ENCODE results near the gene ERC2.
A peak's percentile ranks its signal among the peaks of the same experiment; 100 is the strongest.
"Not testable (repeated sequence)": the region's sequence is repeated elsewhere in the genome, so short reads cannot be mapped to it uniquely, and the experiment has no call there.

ERC2 gene

GRCh38 chr3:56304069-56304468 is 164.2 kb downstream of the ERC2 start:
- no peak for FAIRE-seq

DNA sequence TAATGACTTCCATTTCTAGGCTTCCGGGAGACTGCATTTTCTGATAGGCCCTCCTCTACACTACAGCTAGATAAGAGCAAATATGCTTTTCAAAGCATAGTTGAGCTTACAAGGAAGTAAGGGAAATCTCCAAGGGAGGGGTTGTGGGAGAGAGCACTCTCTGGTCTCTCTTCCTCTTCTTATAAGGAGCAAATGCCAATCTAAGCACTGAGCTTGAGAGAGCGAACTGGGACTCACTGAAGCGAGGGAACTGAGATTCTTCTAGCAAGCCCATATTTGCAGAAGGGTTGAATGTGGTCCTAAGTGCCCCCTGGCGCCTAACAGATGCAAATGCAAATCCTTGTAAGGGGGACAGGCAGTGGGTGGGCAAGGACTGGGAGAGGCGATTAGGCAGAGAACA is 164.8 kb downstream of the ERC2 start:
- FAIRE-seq = no peak

GRCh38 chr3:56302417-56302816 is 165.8 kb downstream of the ERC2 start:
- FAIRE-seq = no peak

GRCh38 chr3:56297281-56297840 is 170.9 kb downstream of the ERC2 start:
- no peak for FAIRE-seq

DNA sequence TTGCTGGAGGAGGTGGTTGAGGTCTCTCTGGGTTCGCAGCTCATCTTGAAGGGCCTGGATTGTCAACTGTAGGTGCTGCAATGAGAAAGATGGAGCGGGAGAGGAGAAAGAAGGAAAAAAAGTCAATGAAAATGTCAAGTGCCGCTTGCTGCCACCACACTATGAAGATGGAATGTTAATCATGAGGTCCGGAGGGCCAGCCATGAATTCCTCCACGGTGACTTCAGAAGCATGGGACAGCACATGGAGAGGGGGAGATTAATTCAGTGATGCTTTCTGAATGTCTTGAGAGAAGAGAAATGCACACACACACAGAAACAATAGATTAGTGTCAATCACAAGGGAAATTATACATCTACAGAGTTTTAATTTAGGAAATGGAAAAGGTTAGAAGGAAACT is 171.9 kb downstream of the ERC2 start:
- no peak for FAIRE-seq

- no peak for FAIRE-seq
These were observed 173.1 kb downstream of the ERC2 start for GRCh38 chr3:56295161-56295560.

- no peak for FAIRE-seq
These were observed 174.0 kb downstream of the ERC2 start for GRCh38 chr3:56294286-56294685.

GRCh38 chr3:56291953-56292352 is 176.3 kb downstream of the ERC2 start:
- FAIRE-seq = no peak

GRCh38 chr3:56291244-56291680 is 177.0 kb downstream of the ERC2 start:
- FAIRE-seq = no peak

DNA sequence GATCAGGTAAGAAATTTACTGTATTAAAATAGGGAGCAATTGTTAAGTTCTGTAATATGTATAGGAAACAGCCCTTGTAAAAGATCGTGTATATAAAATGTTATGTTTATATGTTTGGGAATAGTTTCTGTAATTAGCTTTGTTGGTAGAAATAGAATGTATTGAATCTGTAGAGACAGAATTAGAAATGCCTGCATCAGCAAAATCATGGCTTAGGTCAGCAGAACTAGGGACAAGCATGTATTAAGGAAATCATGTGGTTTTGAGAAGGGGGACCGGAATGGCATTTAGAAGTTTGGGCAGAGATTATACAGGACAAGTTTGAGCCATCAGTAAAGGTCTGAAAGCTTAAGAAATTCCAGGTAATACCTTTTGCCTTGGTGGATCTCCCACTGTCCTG is 177.9 kb downstream of the ERC2 start:
- FAIRE-seq = no peak

DNA sequence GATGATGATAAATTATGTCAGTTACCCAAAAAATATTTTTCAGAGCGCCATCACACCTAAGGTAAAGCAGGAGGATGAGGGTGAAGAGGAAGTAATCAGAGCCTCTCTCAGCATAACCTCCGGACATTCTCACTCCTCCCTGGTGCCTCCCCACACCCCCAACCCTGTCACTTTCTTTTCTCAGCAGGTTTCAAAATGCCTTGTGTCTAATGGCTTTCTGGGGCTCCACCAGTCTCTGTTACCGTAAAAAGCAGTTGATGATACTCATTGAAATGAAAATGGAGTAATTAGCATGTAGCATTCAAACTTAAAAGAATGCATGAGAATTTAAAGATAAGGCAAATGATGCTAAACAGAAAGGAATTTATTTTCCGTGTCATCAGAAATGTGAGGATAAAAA is 180.0 kb downstream of the ERC2 start:
- FAIRE-seq = no peak

GRCh38 chr3:56282341-56282740 is 185.9 kb downstream of the ERC2 start:
- FAIRE-seq = no peak

GRCh38 chr3:56277236-56277635 is 191.0 kb downstream of the ERC2 start:
- no peak for FAIRE-seq

GRCh38 chr3:56275120-56275519 is 193.1 kb downstream of the ERC2 start:
- FAIRE-seq = no peak

GRCh38 chr3:56269755-56270535 is 198.3 kb downstream of the ERC2 start:
- no peak for FAIRE-seq

GRCh38 chr3:56268616-56269383 is 199.5 kb downstream of the ERC2 start:
- FAIRE-seq = no peak

- not testable (repeated sequence) for FAIRE-seq
These were observed 206.4 kb downstream of the ERC2 start for GRCh38 chr3:56261852-56262251.

DNA sequence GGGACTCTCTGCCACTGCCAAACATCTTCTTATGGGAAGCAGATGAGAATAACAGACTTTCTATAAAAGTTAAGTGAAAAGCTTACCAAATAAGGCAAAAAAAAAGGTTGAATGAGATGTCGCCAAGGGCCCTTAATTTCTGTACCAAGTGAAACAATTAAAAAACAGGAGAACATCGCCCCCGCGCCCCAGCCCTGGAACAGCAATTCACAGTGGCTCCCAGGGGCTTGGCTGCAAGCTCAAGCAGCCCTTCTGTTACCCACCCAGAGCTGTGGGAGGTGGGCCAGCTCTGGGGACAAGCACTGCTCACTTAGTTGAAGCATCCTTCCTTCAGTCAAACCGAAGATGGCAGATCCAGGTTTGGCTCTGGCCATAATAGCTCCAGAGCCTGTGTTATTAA is 208.0 kb downstream of the ERC2 start:
- FAIRE-seq = no peak

- FAIRE-seq = no peak
These were observed 210.4 kb downstream of the ERC2 start for GRCh38 chr3:56257826-56258225.

DNA sequence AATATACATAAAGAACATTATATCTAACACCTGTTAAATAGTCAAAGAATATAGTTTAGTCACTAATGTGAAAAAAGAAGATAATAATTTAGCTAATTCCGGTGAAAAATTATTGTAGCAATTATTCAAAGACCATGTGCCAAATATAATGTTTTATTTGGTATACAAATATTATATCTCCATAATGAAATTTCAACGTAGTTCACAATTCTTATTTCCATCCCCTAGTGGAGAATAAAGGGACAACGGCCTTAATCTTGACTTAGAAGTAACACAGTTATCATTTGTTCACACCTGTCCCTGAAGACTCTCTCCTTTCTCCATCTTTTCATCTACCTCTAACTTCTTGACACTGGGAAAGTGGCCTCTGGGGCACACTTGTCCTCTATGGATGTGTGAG is 213.4 kb downstream of the ERC2 start:
- FAIRE-seq = no peak

GRCh38 chr3:56253941-56254665 is 214.2 kb downstream of the ERC2 start:
- FAIRE-seq = no peak

- peak; percentile 98 for FAIRE-seq
These were observed 216.8 kb downstream of the ERC2 start for GRCh38 chr3:56251343-56251945.

DNA sequence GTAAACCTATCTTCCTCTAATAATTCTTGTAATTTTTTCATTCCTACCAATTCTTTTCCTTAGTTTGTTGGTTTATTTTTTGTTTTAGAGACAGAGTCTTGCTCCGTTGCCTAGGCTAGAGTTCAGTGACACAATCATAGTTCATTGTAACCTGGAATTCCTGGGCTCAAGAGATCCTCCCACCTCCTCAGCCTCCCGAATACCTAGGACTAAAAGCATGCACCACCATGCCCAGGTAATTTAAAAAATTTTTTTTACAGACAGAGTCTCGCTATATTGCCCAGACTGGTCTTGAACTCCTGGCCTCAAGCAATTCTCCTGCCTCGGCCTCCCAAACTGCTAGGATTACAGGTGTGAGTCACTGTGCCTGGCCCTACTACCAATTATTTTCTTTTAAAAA is 220.2 kb downstream of the ERC2 start:
- no peak for FAIRE-seq

All from A204.1 (cell line).